ENCODE results near the gene DOP1B. TPM values are rescaled to one million over a fixed set of nuclear protein-coding genes. Genes with fewer than 3 reads are reported as not detected.

Gene DOP1B, protein sequence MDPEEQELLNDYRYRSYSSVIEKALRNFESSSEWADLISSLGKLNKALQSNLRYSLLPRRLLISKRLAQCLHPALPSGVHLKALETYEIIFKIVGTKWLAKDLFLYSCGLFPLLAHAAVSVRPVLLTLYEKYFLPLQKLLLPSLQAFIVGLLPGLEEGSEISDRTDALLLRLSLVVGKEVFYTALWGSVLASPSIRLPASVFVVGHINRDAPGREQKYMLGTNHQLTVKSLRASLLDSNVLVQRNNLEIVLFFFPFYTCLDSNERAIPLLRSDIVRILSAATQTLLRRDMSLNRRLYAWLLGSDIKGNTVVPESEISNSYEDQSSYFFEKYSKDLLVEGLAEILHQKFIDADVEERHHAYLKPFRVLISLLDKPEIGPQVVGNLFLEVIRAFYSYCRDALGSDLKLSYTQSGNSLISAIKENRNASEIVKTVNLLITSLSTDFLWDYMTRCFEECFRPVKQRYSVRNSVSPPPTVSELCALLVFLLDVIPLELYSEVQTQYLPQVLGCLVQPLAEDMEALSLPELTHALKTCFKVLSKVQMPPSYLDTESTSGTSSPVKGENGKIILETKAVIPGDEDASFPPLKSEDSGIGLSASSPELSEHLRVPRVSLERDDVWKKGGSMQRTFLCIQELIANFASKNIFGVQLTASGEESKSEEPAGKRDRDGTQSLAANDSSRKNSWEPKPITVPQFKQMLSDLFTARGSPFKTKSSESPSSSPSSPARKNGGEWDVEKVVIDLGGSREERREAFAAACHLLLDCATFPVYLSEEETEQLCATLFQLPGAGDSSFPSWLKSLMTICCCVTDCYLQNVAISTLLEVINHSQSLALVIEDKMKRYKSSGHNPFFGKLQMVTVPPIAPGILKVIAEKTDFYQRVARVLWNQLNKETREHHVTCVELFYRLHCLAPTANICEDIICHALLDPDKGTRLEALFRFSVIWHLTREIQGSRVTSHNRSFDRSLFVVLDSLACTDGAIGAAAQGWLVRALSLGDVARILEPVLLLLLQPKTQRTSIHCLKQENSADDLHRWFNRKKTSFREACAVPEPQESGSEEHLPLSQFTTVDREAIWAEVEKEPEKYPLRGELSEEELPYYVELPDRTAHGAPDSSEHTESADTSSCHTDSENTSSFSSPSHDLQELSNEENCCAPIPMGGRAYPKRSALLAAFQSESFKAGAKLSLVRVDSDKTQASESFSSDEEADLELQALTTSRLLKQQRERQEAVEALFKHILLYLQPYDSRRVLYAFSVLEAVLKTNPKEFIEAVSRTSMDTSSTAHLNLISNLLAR (N-terminal part only)
- 10 to 100 TPM; 12.1 to 15.2 TPM for total RNA-seq
- 12.0 TPM for polyA plus RNA-seq

DNA sequence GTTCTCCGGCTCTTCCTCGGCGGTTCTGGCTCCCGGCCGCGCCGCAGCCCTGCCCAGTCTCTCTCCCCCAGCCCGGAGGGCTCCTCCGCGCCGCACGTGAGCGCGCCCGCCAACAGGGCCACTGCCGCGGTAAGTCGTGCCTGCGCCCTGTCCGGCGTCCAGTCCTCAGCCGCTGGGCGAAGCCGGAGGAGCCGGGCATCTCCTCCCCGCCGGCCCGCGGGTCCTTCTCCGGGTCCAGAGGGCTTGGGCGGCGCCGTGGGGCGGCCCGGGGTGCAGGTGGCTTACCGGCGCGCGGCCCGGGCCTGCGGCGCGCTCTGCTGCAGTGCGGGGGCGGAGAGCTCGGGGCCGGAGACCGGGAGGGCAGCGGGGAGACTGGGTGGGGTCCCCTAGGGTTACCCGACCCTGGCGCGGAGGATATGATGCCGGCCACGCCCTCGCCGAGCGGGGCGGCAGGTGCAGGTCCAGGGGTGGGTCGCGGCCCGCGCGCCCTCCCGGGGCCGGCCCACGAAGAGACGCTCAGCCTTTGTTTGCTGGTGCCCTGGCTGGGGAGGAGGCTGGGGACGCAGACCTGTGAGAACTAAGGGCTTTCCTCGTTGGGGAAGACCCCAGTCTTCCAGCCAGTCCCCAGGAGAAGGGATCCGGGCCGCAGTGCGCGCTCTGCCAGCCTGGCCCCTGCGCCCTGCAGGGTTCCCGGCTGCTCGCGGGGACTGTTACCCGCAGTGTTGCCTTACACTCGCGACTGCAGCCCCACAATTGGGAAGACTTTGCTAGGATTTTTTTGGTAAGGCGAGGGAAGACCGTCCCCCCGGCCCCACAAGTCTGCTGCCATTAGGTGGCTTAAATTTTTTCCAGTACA is at the start of gene DOP1B:
Gene DOP1B (plus strand): TSS at position 10 of the 856 bp plus-strand sequence. CDS start 7,910 bp downstream, outside the sequence.
- peaks cover 23 to 45% (median 37%) of the 10 kb centered on the region in 3 donors for H3K4me1 Mint-ChIP-seq
- Histone ChIP-seq H3K27me3 (ENCODE audit: insufficient read depth, low read length, poor library complexity, severe bottlenecking) (no peaks in the 10 kb centered on the region), H3K4me3 (ENCODE audit: low read length) (peak within 1 kb of the TSS; percentile 78), H3K4me1 (ENCODE audit: insufficient read depth, low read length) (peaks cover 20% of the 10 kb centered on the region), H3K27ac (ENCODE audit: low read depth, low read length) (peak within 1 kb of the TSS; percentile 61), H3K9me3 (ENCODE audit: low read length) (no peaks in the 10 kb centered on the region), H3K36me3 (ENCODE audit: insufficient read depth, low read length) (no peaks in the 10 kb centered on the region)
- CTCF ChIA-PET = interaction anchor here (1.8 kb wide), 1 partner anchor 16 kb away, joined by 6 read pairs; no protein-coding TSS in a partner anchor
- H3K27ac Mint-ChIP-seq = peak within 1 kb of the TSS; percentile 49 to 80 (median 67)
- POLR2A ChIA-PET = interaction anchor here (0.7 to 1.9 kb wide), 2 partner anchors 17 to 1278 kb away, joined by 3 to 8 read pairs; no protein-coding TSS in a partner anchor
- H3K9me3 Mint-ChIP-seq = no peaks in the 10 kb centered on the region
- peak in 3 of 5 donors; percentile 11 to 63 (median 23) for DNase-seq
- no peaks in the 10 kb centered on the region for H3K27me3 Mint-ChIP-seq
- H3K4me3 Mint-ChIP-seq = peak within 1 kb of the TSS; percentile 81 to 92 (median 85)
- H3K36me3 Mint-ChIP-seq = peaks cover 0 to 7% (median 7%) of the 10 kb centered on the region in 3 donors

DNA sequence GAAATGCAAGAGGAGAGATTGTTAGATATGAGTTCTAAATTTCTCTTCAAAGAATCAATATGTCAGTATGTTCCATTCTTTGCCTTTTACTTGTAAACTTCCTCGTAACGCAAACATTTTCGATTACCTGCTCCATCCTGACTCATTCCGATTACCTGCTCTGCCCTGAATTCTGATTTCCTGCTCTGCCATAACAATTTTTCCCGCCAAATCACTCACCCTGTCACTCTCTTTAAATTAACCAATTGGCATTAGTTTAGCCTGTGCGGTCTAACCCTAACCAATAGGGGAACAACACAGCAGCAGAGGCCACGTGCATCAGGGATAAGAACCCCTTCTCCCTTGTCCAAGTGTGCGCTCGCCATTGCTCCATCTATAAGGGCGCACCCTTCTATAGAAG is 46.8 kb upstream of the DOP1B start:
- Mint-ChIP-seq H3K4me3 (no peak overlapping the region), H3K27ac (no peak overlapping the region), H3K27me3 (peaks cover 41 to 64% of the 10 kb centered on the region in 2 donors), H3K36me3 (no peaks in the 10 kb centered on the region), H3K9me3 (no peaks in the 10 kb centered on the region), H3K4me1 (peaks cover 10 to 23% (median 19%) of the 10 kb centered on the region in 3 donors)
- POLR2A ChIA-PET = no interaction called here
- CTCF ChIA-PET = no interaction called here
- H3K4me3 ChIP-seq (ENCODE audit: low read length) = no peak overlapping the region
- no peaks in the 10 kb centered on the region for H3K36me3 ChIP-seq (ENCODE audit: insufficient read depth, low read length)
- H3K4me1 ChIP-seq (ENCODE audit: insufficient read depth, low read length) = peaks cover 20% of the 10 kb centered on the region
- DNase-seq = no peak
- H3K27me3 ChIP-seq (ENCODE audit: insufficient read depth, low read length, poor library complexity, severe bottlenecking) = peaks cover 4% of the 10 kb centered on the region
- H3K9me3 ChIP-seq (ENCODE audit: low read length) = no peaks in the 10 kb centered on the region
- H3K27ac ChIP-seq (ENCODE audit: low read depth, low read length) = no peak overlapping the region

DNA sequence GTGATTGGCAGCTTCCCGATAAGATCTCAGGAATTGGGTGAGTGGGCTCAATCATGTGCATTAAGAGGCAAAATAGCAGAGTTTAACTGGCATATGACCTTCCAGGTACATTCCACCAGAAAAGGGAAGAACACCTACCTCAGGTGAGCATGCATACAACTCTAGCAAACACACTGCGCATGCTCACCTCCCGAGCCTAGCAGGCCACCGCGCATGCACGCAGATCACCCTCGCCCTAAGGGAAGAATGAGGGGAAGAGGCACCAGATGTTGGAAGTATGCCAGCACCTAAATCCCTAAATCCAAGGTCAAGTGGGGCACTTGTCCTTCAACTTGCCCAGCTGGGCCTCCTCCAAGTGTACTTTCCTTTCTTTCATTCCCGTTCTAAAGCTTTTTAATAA is 45.4 kb upstream of the DOP1B start:
- CTCF ChIA-PET = interaction anchor here (1.2 kb wide), 1 partner anchor 10 kb away, joined by 3 read pairs; no protein-coding TSS in a partner anchor
- Mint-ChIP-seq H3K36me3 (no peaks in the 10 kb centered on the region), H3K27ac (no peak overlapping the region)

DNA sequence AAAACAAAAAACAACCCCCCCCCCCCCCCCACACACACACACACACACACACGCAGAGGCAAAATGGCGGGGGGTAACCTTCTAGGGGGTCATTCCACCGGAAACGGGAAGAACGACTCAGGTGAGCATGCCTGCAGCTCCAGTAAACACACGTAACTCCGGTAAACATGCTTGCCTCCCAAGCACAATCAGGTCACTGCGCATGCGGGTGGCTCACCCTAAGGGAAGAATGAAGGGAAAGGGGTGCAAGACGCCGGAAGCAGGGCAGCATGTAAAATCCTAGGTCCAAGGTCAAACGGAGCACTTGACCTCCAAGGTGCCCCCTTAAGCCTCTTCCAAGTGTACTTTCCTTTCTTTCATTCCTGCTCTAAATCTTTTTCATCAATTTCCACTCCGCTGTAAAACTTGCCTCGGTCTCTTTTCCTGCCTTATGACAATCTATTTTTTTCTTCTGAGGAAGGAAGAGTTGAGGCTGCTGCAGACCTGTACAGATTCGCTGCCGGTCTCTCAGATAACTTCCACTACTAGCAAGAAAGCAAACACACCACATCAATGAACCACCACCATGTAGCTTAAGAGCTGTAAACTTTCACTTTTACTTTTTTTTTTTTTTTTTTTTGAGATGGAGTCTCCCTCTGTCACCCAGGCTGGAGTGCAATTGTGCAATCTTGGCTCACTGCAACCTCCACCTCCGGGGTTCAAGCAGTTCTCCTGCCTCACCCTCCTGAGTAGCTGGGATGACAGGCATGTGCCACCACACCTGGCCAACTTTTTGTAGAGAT is 42.8 kb upstream of the DOP1B start:
- POLR2A ChIA-PET = interaction anchor here (0.6 kb wide), 1 partner anchor 54 kb away, joined by 3 read pairs; the partner anchor contains the start of gene SETD4
- Histone ChIP-seq H3K27ac (ENCODE audit: low read depth, low read length) (no peak overlapping the region), H3K4me1 (ENCODE audit: insufficient read depth, low read length) (peaks cover 26% of the 10 kb centered on the region), H3K4me3 (ENCODE audit: low read length) (peak overlapping the region; percentile 65), H3K36me3 (ENCODE audit: insufficient read depth, low read length) (no peaks in the 10 kb centered on the region), H3K27me3 (ENCODE audit: insufficient read depth, low read length, poor library complexity, severe bottlenecking) (no peaks in the 10 kb centered on the region), H3K9me3 (ENCODE audit: low read length) (no peaks in the 10 kb centered on the region)
- H3K27me3 Mint-ChIP-seq = peaks cover 11 to 28% of the 10 kb centered on the region in 2 donors
- peak in 4 of 5 donors; percentile 15 to 85 (median 61) for DNase-seq
- peaks cover 8 to 32% (median 18%) of the 10 kb centered on the region in 3 donors for H3K4me1 Mint-ChIP-seq
- H3K9me3 Mint-ChIP-seq = no peaks in the 10 kb centered on the region
- peak overlapping the region; percentile 4 to 94 (median 80) for H3K27ac Mint-ChIP-seq
- no peaks in the 10 kb centered on the region for H3K36me3 Mint-ChIP-seq
- peak overlapping the region; percentile 42 to 97 (median 89) for H3K4me3 Mint-ChIP-seq
- CTCF ChIA-PET = interaction anchor here (0.8 to 3.1 kb wide), 13 partner anchors 9 to 86 kb away, joined by 3 to 13 read pairs (median 3); partner anchors contain the start of gene SETD4

More for the DNA sequence above, 45.4 kb upstream of the DOP1B start:
- POLR2A ChIA-PET = no interaction called here
- no peak for DNase-seq
- Histone ChIP-seq H3K4me1 (ENCODE audit: insufficient read depth, low read length) (peaks cover 26% of the 10 kb centered on the region), H3K27ac (ENCODE audit: low read depth, low read length) (no peak overlapping the region), H3K36me3 (ENCODE audit: insufficient read depth, low read length) (no peaks in the 10 kb centered on the region), H3K9me3 (ENCODE audit: low read length) (no peaks in the 10 kb centered on the region), H3K27me3 (ENCODE audit: insufficient read depth, low read length, poor library complexity, severe bottlenecking) (no peaks in the 10 kb centered on the region), H3K4me3 (ENCODE audit: low read length) (no peak overlapping the region)
- peak overlapping the region in 2 of 7 donors; percentile 14 to 25 for H3K4me3 Mint-ChIP-seq
- H3K27me3 Mint-ChIP-seq = peaks cover 30 to 51% of the 10 kb centered on the region in 2 donors
- H3K9me3 Mint-ChIP-seq = no peaks in the 10 kb centered on the region
- peaks cover 8 to 32% (median 18%) of the 10 kb centered on the region in 3 donors for H3K4me1 Mint-ChIP-seq

DNA sequence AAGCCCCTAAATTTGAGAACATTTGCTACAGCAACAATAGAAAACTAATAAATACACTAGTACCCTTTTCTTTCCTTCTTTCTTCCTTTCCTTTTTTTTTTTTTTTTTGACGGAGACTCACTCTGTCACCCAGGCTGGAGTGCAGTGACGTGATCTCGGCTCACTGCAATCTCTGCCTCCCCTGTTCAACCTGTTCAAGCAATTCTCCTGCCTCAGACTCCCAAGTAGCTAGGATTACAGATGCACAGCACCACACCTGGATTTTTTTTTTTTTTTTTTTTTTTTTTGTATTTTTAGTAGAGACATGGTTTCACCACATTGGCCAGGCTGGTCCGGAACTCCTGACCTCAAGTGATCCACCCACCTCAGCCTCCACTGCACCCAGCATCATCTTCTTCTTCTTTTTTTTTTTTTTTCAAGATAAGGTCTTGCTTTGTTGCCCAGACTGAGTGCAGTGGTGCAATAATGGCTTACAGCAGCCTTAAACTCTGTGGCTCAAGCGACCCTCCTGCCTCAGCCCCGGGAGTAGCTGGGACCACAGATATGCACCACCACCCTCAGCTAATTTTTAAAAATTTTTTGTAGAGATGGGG is 41.4 kb upstream of the DOP1B start:
- Histone ChIP-seq H3K27ac (ENCODE audit: low read depth, low read length) (no peak overlapping the region), H3K27me3 (ENCODE audit: insufficient read depth, low read length, poor library complexity, severe bottlenecking) (no peaks in the 10 kb centered on the region), H3K9me3 (ENCODE audit: low read length) (no peaks in the 10 kb centered on the region), H3K36me3 (ENCODE audit: insufficient read depth, low read length) (no peaks in the 10 kb centered on the region), H3K4me1 (ENCODE audit: insufficient read depth, low read length) (peaks cover 26% of the 10 kb centered on the region), H3K4me3 (ENCODE audit: low read length) (no peak overlapping the region)
- H3K4me3 Mint-ChIP-seq = peak overlapping the region in 4 of 7 donors; percentile 36 to 97 (median 68)
- H3K36me3 Mint-ChIP-seq = no peaks in the 10 kb centered on the region
- POLR2A ChIA-PET = no interaction called here
- CTCF ChIA-PET = no interaction called here
- peaks cover 8 to 32% (median 18%) of the 10 kb centered on the region in 3 donors for H3K4me1 Mint-ChIP-seq
- H3K27me3 Mint-ChIP-seq = peaks cover 6 to 16% of the 10 kb centered on the region in 2 donors
- H3K27ac Mint-ChIP-seq = peak overlapping the region in 3 of 8 donors; percentile 68 to 91 (median 80)
- H3K9me3 Mint-ChIP-seq = no peaks in the 10 kb centered on the region
- peak in 1 of 5 donors; percentile 8 for DNase-seq

DNA sequence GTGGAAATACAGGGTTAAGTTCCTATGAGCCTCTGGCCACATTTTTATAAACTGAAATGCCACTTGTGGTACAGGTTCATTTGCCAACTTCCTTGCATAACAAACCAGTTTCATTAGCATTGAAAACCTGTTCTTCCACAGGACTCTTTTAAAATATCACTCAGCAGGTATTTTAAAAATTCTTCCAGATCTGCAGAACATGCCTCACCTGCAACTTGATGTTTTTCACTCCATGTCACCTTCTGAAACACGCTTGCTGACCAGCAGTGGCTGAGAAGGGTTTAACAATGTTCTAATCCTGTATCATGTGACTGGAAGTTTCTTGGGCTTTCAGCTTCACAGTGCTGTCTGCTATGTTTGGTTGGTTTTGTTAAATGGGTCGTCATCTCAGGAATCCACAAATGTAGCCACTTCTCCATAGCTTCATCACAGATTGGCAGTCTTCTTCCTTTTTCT is 39.3 kb upstream of the DOP1B start:
- Mint-ChIP-seq H3K36me3 (no peaks in the 10 kb centered on the region), H3K4me1 (peaks cover 7 to 31% (median 18%) of the 10 kb centered on the region in 3 donors), H3K27ac (peak overlapping the region in 1 of 8 donors; percentile 35), H3K27me3 (peaks cover 1 to 8% of the 10 kb centered on the region in 2 donors), H3K4me3 (peak overlapping the region in 1 of 7 donors; percentile 20), H3K9me3 (no peaks in the 10 kb centered on the region)
- peaks cover 25% of the 10 kb centered on the region for H3K4me1 ChIP-seq (ENCODE audit: insufficient read depth, low read length)
- H3K4me3 ChIP-seq (ENCODE audit: low read length) = no peak overlapping the region
- no peaks in the 10 kb centered on the region for H3K9me3 ChIP-seq (ENCODE audit: low read length)
- no peaks in the 10 kb centered on the region for H3K27me3 ChIP-seq (ENCODE audit: insufficient read depth, low read length, poor library complexity, severe bottlenecking)
- H3K27ac ChIP-seq (ENCODE audit: low read depth, low read length) = no peak overlapping the region
- CTCF ChIA-PET = interaction anchor here (1.3 kb wide), 1 partner anchor 8 kb away, joined by 3 read pairs; no protein-coding TSS in a partner anchor
- POLR2A ChIA-PET = no interaction called here
- no peak for DNase-seq
- no peaks in the 10 kb centered on the region for H3K36me3 ChIP-seq (ENCODE audit: insufficient read depth, low read length)

Data from CD8-positive, alpha-beta memory T cell (primary cell).